ENCODE results near the gene HNF1A.

GRCh38 chr12:120993496-120993895, 15.2 kb downstream of the HNF1A start:
- TF ChIP-seq CTCF (conservative IDR thresholded peaks at IDR 0.05 in 1 of 2, IDR thresholded peaks at IDR 0.05 in 1 of 2; ENCODE audit: low read depth in 1 of 2, low read length in 2 of 2) (no peak), EZH2 (IDR thresholded peaks at IDR 0.05; ENCODE audit: low read length, missing control alignments) (no peak)

Measured in fibroblast of lung (primary cell).